CD4-positive, CD25-positive, alpha-beta regulatory T cell (primary cell): Measurements from ENCODE around the gene SEMA3D. TPM values are rescaled to one million over a fixed set of nuclear protein-coding genes. Genes with fewer than 3 reads are reported as not detected.

ENCODE experiments used
- ATAC-seq, 2 donors: fragments of 150-1000 bp; cut with Tn5 transposase; one replicate each; pipeline ENCODE4 v1.10.0; 2021; ENCODE audit warnings: low read depth in 2 of 2, moderate number of reproducible peaks in 2 of 2, moderate library complexity in 1 of 2
- DNase-seq, 3 donors: peaks; one replicate each; pipeline versions ENCODE4 v3.0.0 to v3.0.0-alpha.2; 2012 to 2022; ENCODE audit warnings: mixed read lengths in 1 of 3
- H3K27ac ChIP-seq: one replicate; pipeline ENCODE4 v1.7.0; 2013; ENCODE audit warnings: mild to moderate bottlenecking, low read length; ENCODE audit not compliant: insufficient read depth, poor library complexity, severe bottlenecking
- H3K27me3 ChIP-seq: one replicate; pipeline ENCODE4 v1.7.0; 2013; ENCODE audit warnings: low read length; ENCODE audit not compliant: control insufficient read depth, insufficient read depth
- H3K36me3 ChIP-seq: one replicate; pipeline ENCODE4 v1.7.0; 2013; ENCODE audit warnings: mild to moderate bottlenecking, low read length, moderate library complexity; ENCODE audit not compliant: control insufficient read depth, insufficient read depth
- H3K4me1 ChIP-seq: 2 replicates; pipeline ENCODE4 v1.7.0; 2013; ENCODE audit warnings: mild to moderate bottlenecking, low read length; ENCODE audit not compliant: insufficient read depth, control insufficient read depth, poor library complexity, severe bottlenecking
- H3K4me3 ChIP-seq: one replicate; pipeline ENCODE4 v1.7.0; 2013; ENCODE audit warnings: low read depth, mild to moderate bottlenecking, low read length, moderate library complexity
- H3K9me3 ChIP-seq, 2 experiments: 1 replicate in 1 of 2; 2 replicates in 1 of 2; pipeline ENCODE4 v1.7.0; 2013; ENCODE audit warnings: low read length in 2 of 2, mild to moderate bottlenecking in 1 of 2, moderate library complexity in 1 of 2; ENCODE audit not compliant: control insufficient read depth in 2 of 2
- H3K27ac Mint-ChIP-seq, 3 donors: one replicate each; pipeline ENCODE4 v1.8.0; 2020 to 2022; ENCODE audit warnings: mild to moderate bottlenecking in 3 of 3, mixed read lengths in 3 of 3, moderate library complexity in 2 of 3
- H3K27me3 Mint-ChIP-seq: one replicate; pipeline ENCODE4 v1.8.0; 2022; ENCODE audit warnings: mild to moderate bottlenecking, mixed read lengths
- H3K36me3 Mint-ChIP-seq: one replicate; pipeline ENCODE4 v1.8.0; 2020; ENCODE audit warnings: mixed read lengths
- H3K4me1 Mint-ChIP-seq, 4 donors: one replicate each; pipeline ENCODE4 v1.8.0; 2020 to 2022; ENCODE audit warnings: mixed read lengths in 4 of 4, mild to moderate bottlenecking in 1 of 4
- H3K4me3 Mint-ChIP-seq, 4 donors: one replicate each; pipeline ENCODE4 v1.8.0; 2020 to 2022; ENCODE audit warnings: mild to moderate bottlenecking in 4 of 4, mixed read lengths in 4 of 4, moderate library complexity in 3 of 4
- H3K9me3 Mint-ChIP-seq, 7 donors: one replicate each; pipeline ENCODE4 v1.8.0; 2020 to 2022; ENCODE audit warnings: mixed read lengths in 7 of 7, mild to moderate bottlenecking in 3 of 7, moderate library complexity in 2 of 7
- polyA plus RNA-seq, 4 donors: library from polyadenylated mRNA; unstranded; fragments of 300-500 nt; fragmentation: Illumina TruSeq; gene quantifications; one replicate each; pipeline ENCODE4 v1.2.3, GENCODE V29; 2021
- total RNA-seq: library from RNA; stranded (reverse); gene quantifications from one replicate; pipeline ENCODE4 v1.2.3, GENCODE V29; 2022

Gene SEMA3D
- total and polyA plus RNA-seq, 5 donors from 2014 or later, result not detected

DNA sequence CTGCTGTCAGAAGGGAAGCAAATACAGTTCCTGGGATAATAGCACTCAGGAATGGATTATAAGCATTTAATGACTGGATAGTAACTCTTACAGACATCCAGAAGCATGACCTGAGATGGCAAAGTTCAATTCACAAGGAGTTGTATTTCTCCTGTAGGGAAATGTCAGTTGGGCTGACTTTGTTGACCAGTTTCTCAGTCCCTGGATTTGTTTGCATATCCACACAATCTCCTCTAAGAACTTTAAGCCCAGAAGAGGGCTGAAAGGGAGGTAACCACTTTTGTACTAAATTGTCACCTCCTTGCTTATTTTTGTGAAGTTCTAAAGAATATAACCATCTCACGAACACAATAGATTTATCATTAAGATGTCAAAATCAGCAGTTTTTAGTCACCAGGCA is 140.3 kb downstream of the SEMA3D start:
- ATAC-seq (no peak), DNase-seq (no peak)
- H3K9me3 Mint-ChIP-seq, result peaks cover 0 to 3% (median 0%) of the 10 kb centered on the region in 7 donors
- Histone ChIP-seq H3K27ac (no peak overlapping the region), H3K4me3 (no peak overlapping the region), H3K4me1 (no peaks in the 10 kb centered on the region), H3K9me3 (no peaks in the 10 kb centered on the region), H3K27me3 (no peaks in the 10 kb centered on the region), H3K36me3 (no peaks in the 10 kb centered on the region)
- H3K4me3 Mint-ChIP-seq, result no peak overlapping the region
- no peaks in the 10 kb centered on the region for H3K27me3 Mint-ChIP-seq
- H3K27ac Mint-ChIP-seq, result no peak overlapping the region
- H3K36me3 Mint-ChIP-seq, result no peaks in the 10 kb centered on the region
- H3K4me1 Mint-ChIP-seq, result no peaks in the 10 kb centered on the region

- DNase-seq (peak in 1 of 3 donors; percentile 6), ATAC-seq (no peak)
- Mint-ChIP-seq H3K9me3 (peaks cover 0 to 4% (median 0%) of the 10 kb centered on the region in 7 donors), H3K27ac (no peak overlapping the region), H3K4me3 (no peak overlapping the region), H3K36me3 (no peaks in the 10 kb centered on the region), H3K27me3 (no peaks in the 10 kb centered on the region), H3K4me1 (peaks cover 0 to 4% (median 0%) of the 10 kb centered on the region in 4 donors)
- H3K4me1 ChIP-seq, result no peaks in the 10 kb centered on the region
- no peak overlapping the region for H3K27ac ChIP-seq
- no peak overlapping the region for H3K4me3 ChIP-seq
- no peaks in the 10 kb centered on the region for H3K9me3 ChIP-seq
- H3K36me3 ChIP-seq, result no peaks in the 10 kb centered on the region
- H3K27me3 ChIP-seq, result no peaks in the 10 kb centered on the region
These were observed 145.1 kb downstream of the SEMA3D start for GRCh38 chr7:85041605-85042216.

DNA sequence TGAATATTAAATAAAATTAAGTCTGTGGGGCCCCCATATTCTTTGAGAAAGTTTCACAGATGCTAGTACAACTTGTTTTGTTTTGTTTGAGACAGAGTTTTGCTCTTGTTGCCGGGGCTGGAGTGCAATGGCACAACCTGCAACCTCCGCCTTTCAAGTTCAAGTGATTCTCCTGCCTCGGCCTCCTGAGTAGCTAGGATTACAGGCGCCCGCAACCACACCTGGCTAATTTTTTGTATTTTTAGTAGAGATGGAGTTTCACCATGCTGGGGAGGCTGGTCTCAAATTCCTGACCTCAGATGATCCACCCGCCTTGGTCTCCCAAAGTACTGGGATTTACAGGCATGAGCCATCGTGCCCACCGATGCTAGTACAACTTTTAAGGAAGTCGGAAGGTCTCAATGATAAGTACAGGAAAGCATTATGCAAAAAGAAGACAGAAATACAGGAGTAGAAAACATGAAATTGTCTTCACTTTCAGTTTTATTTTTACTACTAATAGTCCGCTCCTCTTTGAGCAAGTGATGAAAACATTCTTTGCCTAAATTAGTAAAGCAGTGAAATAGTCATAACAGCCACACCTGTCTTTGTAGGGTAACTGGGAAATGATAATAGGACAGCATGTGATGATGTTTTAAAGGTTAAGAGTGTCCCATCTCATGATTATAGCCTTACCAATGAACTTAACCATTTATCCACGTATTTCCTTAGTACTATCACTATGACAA is 147.5 kb downstream of the SEMA3D start:
- H3K27me3 Mint-ChIP-seq, result no peaks in the 10 kb centered on the region
- H3K27ac ChIP-seq, result no peak overlapping the region
- H3K9me3 Mint-ChIP-seq, result peaks cover 0 to 4% (median 0%) of the 10 kb centered on the region in 7 donors
- DNase-seq, result no peak
- H3K9me3 ChIP-seq, result no peaks in the 10 kb centered on the region
- H3K36me3 Mint-ChIP-seq, result no peaks in the 10 kb centered on the region
- no peaks in the 10 kb centered on the region for H3K36me3 ChIP-seq
- H3K4me1 Mint-ChIP-seq, result peaks cover 0 to 4% (median 0%) of the 10 kb centered on the region in 4 donors
- no peaks in the 10 kb centered on the region for H3K4me1 ChIP-seq
- H3K4me3 Mint-ChIP-seq, result no peak overlapping the region
- no peaks in the 10 kb centered on the region for H3K27me3 ChIP-seq
- ATAC-seq, result no peak
- no peak overlapping the region for H3K27ac Mint-ChIP-seq
- H3K4me3 ChIP-seq, result no peak overlapping the region

GRCh38 chr7:85038466-85038865 is 148.4 kb downstream of the SEMA3D start:
- H3K27ac ChIP-seq, result no peak overlapping the region
- DNase-seq, result no peak
- no peaks in the 10 kb centered on the region for H3K4me1 ChIP-seq
- no peak overlapping the region for H3K4me3 ChIP-seq
- H3K9me3 ChIP-seq, result no peaks in the 10 kb centered on the region
- H3K27ac Mint-ChIP-seq, result no peak overlapping the region
- H3K4me1 Mint-ChIP-seq, result peaks cover 0 to 4% (median 0%) of the 10 kb centered on the region in 4 donors
- ATAC-seq, result no peak
- no peaks in the 10 kb centered on the region for H3K36me3 Mint-ChIP-seq
- no peaks in the 10 kb centered on the region for H3K27me3 Mint-ChIP-seq
- H3K36me3 ChIP-seq, result no peaks in the 10 kb centered on the region
- no peaks in the 10 kb centered on the region for H3K27me3 ChIP-seq
- H3K9me3 Mint-ChIP-seq, result peaks cover 0 to 4% (median 0%) of the 10 kb centered on the region in 7 donors
- H3K4me3 Mint-ChIP-seq, result no peak overlapping the region

- Mint-ChIP-seq H3K27ac (no peak overlapping the region), H3K4me1 (no peaks in the 10 kb centered on the region), H3K9me3 (peaks cover 0 to 2% (median 0%) of the 10 kb centered on the region in 7 donors), H3K36me3 (no peaks in the 10 kb centered on the region), H3K27me3 (no peaks in the 10 kb centered on the region), H3K4me3 (no peak overlapping the region)
- ATAC-seq (no peak), DNase-seq (no peak)
- H3K27me3 ChIP-seq, result no peaks in the 10 kb centered on the region
- H3K27ac ChIP-seq, result no peak overlapping the region
- H3K4me3 ChIP-seq, result no peak overlapping the region
- H3K36me3 ChIP-seq, result no peaks in the 10 kb centered on the region
- H3K9me3 ChIP-seq, result no peaks in the 10 kb centered on the region
- H3K4me1 ChIP-seq, result no peaks in the 10 kb centered on the region
These were observed 153.6 kb downstream of the SEMA3D start for GRCh38 chr7:85033263-85033662.

DNA sequence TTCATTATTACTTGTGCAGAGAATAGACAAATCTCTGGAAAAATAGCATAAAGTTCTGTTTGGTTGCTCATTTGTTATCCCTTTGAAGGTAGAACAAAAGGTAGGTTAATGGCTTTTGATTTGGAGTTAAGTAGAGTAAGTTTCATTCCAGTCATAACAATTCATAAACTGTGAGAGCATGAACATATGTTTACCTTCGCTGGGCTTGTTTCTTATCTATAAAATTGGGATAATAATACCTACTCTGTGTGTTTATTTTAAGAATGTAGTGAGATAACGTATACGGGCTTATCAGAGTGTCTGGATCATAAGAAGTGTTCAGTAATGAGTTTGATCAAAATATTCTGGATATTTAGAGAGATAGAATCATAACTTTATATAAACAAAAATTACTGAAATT is 155.4 kb downstream of the SEMA3D start:
- Mint-ChIP-seq H3K36me3 (no peaks in the 10 kb centered on the region), H3K4me3 (no peak overlapping the region), H3K9me3 (no peaks in the 10 kb centered on the region), H3K4me1 (no peaks in the 10 kb centered on the region), H3K27ac (peak overlapping the region in 1 of 3 donors; percentile 34), H3K27me3 (no peaks in the 10 kb centered on the region)
- Histone ChIP-seq H3K9me3 (no peaks in the 10 kb centered on the region), H3K27ac (no peak overlapping the region), H3K36me3 (no peaks in the 10 kb centered on the region), H3K27me3 (no peaks in the 10 kb centered on the region), H3K4me1 (no peaks in the 10 kb centered on the region), H3K4me3 (no peak overlapping the region)
- DNase-seq (no peak), ATAC-seq (no peak)

GRCh38 chr7:85030893-85031292 is 156.0 kb downstream of the SEMA3D start:
- H3K27me3 Mint-ChIP-seq, result no peaks in the 10 kb centered on the region
- no peaks in the 10 kb centered on the region for H3K4me1 Mint-ChIP-seq
- DNase-seq, result no peak
- no peak overlapping the region for H3K4me3 Mint-ChIP-seq
- no peaks in the 10 kb centered on the region for H3K36me3 Mint-ChIP-seq
- Histone ChIP-seq H3K36me3 (no peaks in the 10 kb centered on the region), H3K9me3 (no peaks in the 10 kb centered on the region), H3K27me3 (no peaks in the 10 kb centered on the region), H3K4me3 (no peak overlapping the region), H3K4me1 (no peaks in the 10 kb centered on the region), H3K27ac (no peak overlapping the region)
- H3K9me3 Mint-ChIP-seq, result no peaks in the 10 kb centered on the region
- no peak for ATAC-seq
- H3K27ac Mint-ChIP-seq, result no peak overlapping the region

DNA sequence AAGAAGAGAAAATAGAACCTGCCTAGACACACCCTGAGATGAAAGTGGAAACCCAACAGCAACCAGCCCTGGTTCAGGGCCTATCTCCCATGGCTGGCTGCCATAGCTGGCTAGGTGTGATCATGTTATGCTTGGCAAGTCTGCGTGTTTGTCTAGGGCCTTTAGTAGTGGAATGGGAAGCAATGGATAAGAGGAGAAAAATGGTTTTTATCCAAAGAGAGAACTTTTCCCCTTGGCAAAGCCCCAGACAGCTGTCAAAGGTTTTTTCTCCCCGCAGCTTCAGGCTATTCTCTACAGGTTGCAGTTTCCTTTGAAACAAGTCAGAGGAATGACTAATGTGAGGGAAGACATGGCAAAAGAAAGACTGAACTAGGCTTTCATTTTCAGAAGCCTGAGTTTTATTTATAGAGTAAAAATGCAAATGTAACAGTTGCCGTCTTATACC is 161.5 kb downstream of the SEMA3D start:
- H3K4me1 Mint-ChIP-seq, result no peaks in the 10 kb centered on the region
- Histone ChIP-seq H3K9me3 (no peaks in the 10 kb centered on the region), H3K36me3 (no peaks in the 10 kb centered on the region), H3K4me3 (no peak overlapping the region), H3K4me1 (no peaks in the 10 kb centered on the region), H3K27ac (no peak overlapping the region), H3K27me3 (no peaks in the 10 kb centered on the region)
- no peak for ATAC-seq
- no peaks in the 10 kb centered on the region for H3K36me3 Mint-ChIP-seq
- H3K4me3 Mint-ChIP-seq, result no peak overlapping the region
- H3K27ac Mint-ChIP-seq, result no peak overlapping the region
- H3K9me3 Mint-ChIP-seq, result no peaks in the 10 kb centered on the region
- no peaks in the 10 kb centered on the region for H3K27me3 Mint-ChIP-seq
- DNase-seq, result no peak
